Mesenchymal stem cell (in vitro differentiated cells and primary cell): ENCODE data around the gene SLC29A3.

Source experiments
- DNase-seq: peaks from one replicate; pipeline ENCODE4 v3.0.0-alpha.2; 2013
- H2AFZ ChIP-seq: one replicate; pipeline ENCODE4 v1.6.1; 2013; ENCODE audit warnings: low read depth, mild to moderate bottlenecking, control low read depth, inconsistent platforms, low read length, moderate library complexity
- H2AK5ac ChIP-seq: 2 replicates; pipeline ENCODE4 v1.6.1; 2013; ENCODE audit warnings: low read length, moderate library complexity, mild to moderate bottlenecking, inconsistent platforms; ENCODE audit not compliant: severe bottlenecking
- H2BK120ac ChIP-seq: one replicate; pipeline ENCODE4 v1.6.1; 2013; ENCODE audit warnings: low read depth, mild to moderate bottlenecking, inconsistent platforms, low read length, moderate library complexity
- H2BK12ac ChIP-seq, 2 experiments: one replicate each; pipeline ENCODE4 v1.6.1; 2013; ENCODE audit warnings: inconsistent platforms in 2 of 2, low read length in 2 of 2, mild to moderate bottlenecking in 2 of 2, moderate library complexity in 2 of 2, control low read depth in 1 of 2
- H2BK15ac ChIP-seq: one replicate; pipeline ENCODE4 v1.6.1; 2013; ENCODE audit warnings: mild to moderate bottlenecking, low read depth, inconsistent platforms; ENCODE audit not compliant: poor library complexity, severe bottlenecking
- H2BK5ac ChIP-seq: 2 replicates; pipeline ENCODE4 v1.6.1; 2013; ENCODE audit warnings: low read depth, mild to moderate bottlenecking, low read length, control low read depth, inconsistent platforms; ENCODE audit not compliant: poor library complexity, severe bottlenecking
- H3K14ac ChIP-seq, 2 experiments: one replicate each; pipeline ENCODE4 v1.6.1; 2013; ENCODE audit warnings: inconsistent platforms in 2 of 2, low read length in 2 of 2, control low read depth in 1 of 2, mild to moderate bottlenecking in 1 of 2, moderate library complexity in 1 of 2
- H3K18ac ChIP-seq, 2 experiments: one replicate each; pipeline ENCODE4 v1.6.1; 2013; ENCODE audit warnings: inconsistent platforms in 2 of 2, low read length in 2 of 2, control low read depth in 1 of 2, low read depth in 1 of 2, mild to moderate bottlenecking in 1 of 2
- H3K23ac ChIP-seq, 2 experiments: one replicate each; pipeline ENCODE4 v1.6.1; 2013; ENCODE audit warnings: inconsistent platforms in 2 of 2, low read length in 2 of 2, mild to moderate bottlenecking in 2 of 2, moderate library complexity in 2 of 2, control low read depth in 1 of 2
- H3K27ac ChIP-seq: 2 replicates; pipeline ENCODE4 v1.5.1; 2013; ENCODE audit warnings: mild to moderate bottlenecking, moderate library complexity, low read length, control low read depth, inconsistent platforms; ENCODE audit not compliant: poor library complexity, severe bottlenecking
- H3K27me3 ChIP-seq, 2 experiments: 2 replicates each; pipeline versions ENCODE4 v1.6.1 to v1.7.0; 2013; ENCODE audit warnings: low read length in 2 of 2, mild to moderate bottlenecking in 2 of 2, moderate library complexity in 2 of 2, control low read depth in 1 of 2, inconsistent platforms in 1 of 2; ENCODE audit not compliant: control insufficient read depth in 1 of 2, insufficient read depth in 1 of 2
- H3K36me3 ChIP-seq, 2 experiments: 2 replicates each; pipeline versions ENCODE4 v1.6.1 to v1.7.0; 2013; ENCODE audit warnings: low read length in 2 of 2, control low read depth in 1 of 2, inconsistent platforms in 1 of 2, low read depth in 1 of 2, mild to moderate bottlenecking in 1 of 2; ENCODE audit not compliant: insufficient read depth in 2 of 2, control insufficient read depth in 1 of 2
- H3K4ac ChIP-seq, 2 experiments: one replicate each; pipeline ENCODE4 v1.6.1; 2013; ENCODE audit warnings: inconsistent platforms in 2 of 2, low read length in 2 of 2, mild to moderate bottlenecking in 2 of 2, moderate library complexity in 2 of 2, control low read depth in 1 of 2, low read depth in 1 of 2
- H3K4me1 ChIP-seq: 2 replicates; pipeline ENCODE4 v1.6.1; 2013; ENCODE audit warnings: low read depth, low read length, control low read depth; ENCODE audit not compliant: control insufficient read depth, insufficient read depth
- H3K4me2 ChIP-seq: 2 replicates; pipeline ENCODE4 v1.6.1; 2013; ENCODE audit warnings: low read length, mild to moderate bottlenecking, inconsistent platforms; ENCODE audit not compliant: poor library complexity, severe bottlenecking
- H3K4me3 ChIP-seq, 2 experiments: 2 replicates each; pipeline versions ENCODE4 v1.5.1 to v1.7.0; 2013; ENCODE audit warnings: low read length in 2 of 2, mild to moderate bottlenecking in 2 of 2, control low read depth in 1 of 2, low read depth in 1 of 2; ENCODE audit not compliant: insufficient read depth in 1 of 2
- H3K79me1 ChIP-seq: replicated peaks from 2 replicates; pipeline ENCODE4 v1.6.1; 2013; ENCODE audit warnings: mild to moderate bottlenecking, control low read depth, low read length, inconsistent platforms; ENCODE audit not compliant: poor library complexity, severe bottlenecking
- H3K9ac ChIP-seq: 2 replicates; pipeline ENCODE4 v1.7.0; 2013; ENCODE audit warnings: mild to moderate bottlenecking, low read length, moderate library complexity
- H3K9me3 ChIP-seq: 2 replicates; pipeline ENCODE4 v1.7.0; 2013; ENCODE audit warnings: mild to moderate bottlenecking, low read length; ENCODE audit not compliant: control insufficient read depth
- H4K8ac ChIP-seq: one replicate; pipeline ENCODE4 v1.6.1; 2013; ENCODE audit warnings: inconsistent platforms, mild to moderate bottlenecking, low read length, moderate library complexity
- H4K91ac ChIP-seq: one replicate; pipeline ENCODE4 v1.6.1; 2013; ENCODE audit warnings: mild to moderate bottlenecking, low read length, inconsistent platforms
- whole genome bisulfite sequencing: methylation state at CpG from one replicate; pipeline ENCODE4 v1.1.7; 2013; ENCODE audit warnings: mixed read lengths; 5-methylcytosine and 5-hydroxymethylcytosine counted together

Gene SLC29A3

GRCh38 chr10:71394926-71395562 is 76.0 kb downstream of the SLC29A3 start:
- no peak overlapping the region for H2BK12ac ChIP-seq
- 91% methylated on average over 11 of the region's 11 CpGs for WGBS
- no peak overlapping the region for H2BK120ac ChIP-seq

GRCh38 chr10:71395621-71396020 is 76.6 kb downstream of the SLC29A3 start:
- Histone ChIP-seq H3K18ac (no peak overlapping the region), H3K4me1 (peaks cover 15% of the 10 kb centered on the region), H3K36me3 (no peaks in the 10 kb centered on the region), H2BK120ac (no peak overlapping the region), H2BK5ac (no peak overlapping the region), H3K27me3 (peaks cover 89 to 91% of the 10 kb centered on the region in 2 experiments), H2BK15ac (no peak overlapping the region), H2AFZ (no peak overlapping the region), H3K79me1 (no peaks in the 10 kb centered on the region), H4K91ac (no peak overlapping the region), H2BK12ac (no peak overlapping the region), H3K4me2 (no peak overlapping the region), H3K9ac (no peak overlapping the region), H3K27ac (no peak overlapping the region), H3K23ac (no peak overlapping the region), H3K9me3 (no peaks in the 10 kb centered on the region), H2AK5ac (no peak overlapping the region), H4K8ac (no peak overlapping the region), H3K4me3 (no peak overlapping the region), H3K14ac (no peak overlapping the region), H3K4ac (no peak overlapping the region)
- DNase-seq: no peak
- WGBS: 100% methylated on average over 1 of the region's 4 CpGs

More at GRCh38 chr10:71394926-71395562, 76.0 kb downstream of the SLC29A3 start:
- H2BK15ac ChIP-seq: no peak overlapping the region
- H3K14ac ChIP-seq: no peak overlapping the region
- H2BK5ac ChIP-seq: no peak overlapping the region
- H2AK5ac ChIP-seq: no peak overlapping the region
- no peak overlapping the region for H4K8ac ChIP-seq
- no peak overlapping the region for H3K27ac ChIP-seq
- H3K4ac ChIP-seq: no peak overlapping the region
- no peak for DNase-seq
- H3K23ac ChIP-seq: no peak overlapping the region
- no peaks in the 10 kb centered on the region for H3K79me1 ChIP-seq
- peaks cover 91 to 93% of the 10 kb centered on the region in 2 experiments for H3K27me3 ChIP-seq
- H3K4me2 ChIP-seq: no peak overlapping the region
- H3K4me3 ChIP-seq: no peak overlapping the region
- no peaks in the 10 kb centered on the region for H3K9me3 ChIP-seq
- H3K18ac ChIP-seq: no peak overlapping the region
- H3K9ac ChIP-seq: no peak overlapping the region
- H2AFZ ChIP-seq: no peak overlapping the region
- peaks cover 15% of the 10 kb centered on the region for H3K4me1 ChIP-seq
- no peak overlapping the region for H4K91ac ChIP-seq
- H3K36me3 ChIP-seq: no peaks in the 10 kb centered on the region

GRCh38 chr10:71396084-71396710 is 77.1 kb downstream of the SLC29A3 start:
- Histone ChIP-seq H3K18ac (no peak overlapping the region), H3K14ac (no peak overlapping the region), H3K4ac (no peak overlapping the region), H3K4me3 (no peak overlapping the region), H3K4me2 (peak overlapping the region; percentile 59), H4K8ac (no peak overlapping the region), H3K4me1 (peaks cover 15% of the 10 kb centered on the region), H2BK12ac (no peak overlapping the region), H3K23ac (no peak overlapping the region), H3K9me3 (no peaks in the 10 kb centered on the region), H2BK120ac (no peak overlapping the region), H2AK5ac (no peak overlapping the region), H4K91ac (no peak overlapping the region), H3K9ac (no peak overlapping the region), H2BK5ac (no peak overlapping the region), H3K27me3 (peaks cover 88 to 89% of the 10 kb centered on the region in 2 experiments), H3K36me3 (no peaks in the 10 kb centered on the region), H2AFZ (no peak overlapping the region), H3K79me1 (no peaks in the 10 kb centered on the region), H2BK15ac (no peak overlapping the region), H3K27ac (no peak overlapping the region)
- peak; percentile 6 for DNase-seq
- 12% methylated on average over 36 of the region's 46 CpGs for WGBS

- Histone ChIP-seq H3K27ac (no peak within 1 kb of the TSS), H2AK5ac (no peak within 1 kb of the TSS), H2BK12ac (no peak within 1 kb of the TSS), H4K91ac (no peak within 1 kb of the TSS), H3K4ac (no peak within 1 kb of the TSS), H3K27me3 (peaks cover 86 to 87% of the 10 kb centered on the region in 2 experiments), H4K8ac (no peak within 1 kb of the TSS), H2BK120ac (no peak within 1 kb of the TSS), H3K18ac (no peak within 1 kb of the TSS), H3K4me3 (peak within 1 kb of the TSS; percentile 27 to 47), H2BK5ac (no peak within 1 kb of the TSS), H3K36me3 (no peaks in the 10 kb centered on the region), H2AFZ (no peak within 1 kb of the TSS), H3K4me1 (peaks cover 15% of the 10 kb centered on the region), H3K14ac (no peak within 1 kb of the TSS), H3K23ac (no peak within 1 kb of the TSS), H3K9me3 (no peaks in the 10 kb centered on the region), H3K79me1 (no peaks in the 10 kb centered on the region), H3K9ac (no peak within 1 kb of the TSS), H2BK15ac (no peak within 1 kb of the TSS), H3K4me2 (peak within 1 kb of the TSS; percentile 59)
- 0% methylated on average over 27 of the region's 91 CpGs for WGBS
- DNase-seq: no peak
Measured at GRCh38 chr10:71396711-71397295, 77.7 kb downstream of the SLC29A3 start, which contains the start of gene CDH23. CDH23 (plus strand) TSS chr10:71396920; CDS start chr10:71439832, 42,912 bp downstream.
